IPS-18a (cell line): Measurements from ENCODE around the gene CALU.

Experiments used
- H3K27ac ChIP-seq: one replicate; pipeline ENCODE4 v1.5.1; 2013; ENCODE audit warnings: low read length
- H3K27me3 ChIP-seq: one replicate; pipeline ENCODE4 v1.6.1; 2013; ENCODE audit warnings: mild to moderate bottlenecking, low read length; ENCODE audit not compliant: control insufficient read depth, insufficient read depth
- H3K36me3 ChIP-seq: one replicate; pipeline ENCODE4 v1.6.1; 2013; ENCODE audit warnings: low read depth, low read length; ENCODE audit not compliant: control insufficient read depth
- H3K4me1 ChIP-seq: one replicate; pipeline ENCODE4 v1.6.1; 2013; ENCODE audit warnings: low read depth, low read length; ENCODE audit not compliant: control insufficient read depth
- H3K4me3 ChIP-seq: one replicate; pipeline ENCODE4 v1.5.1; 2013; ENCODE audit warnings: low read length
- H3K9ac ChIP-seq: one replicate; pipeline ENCODE4 v1.6.1; 2013; ENCODE audit warnings: mild to moderate bottlenecking, low read length, moderate library complexity
- H3K9me3 ChIP-seq: one replicate; pipeline ENCODE4 v1.6.1; 2013; ENCODE audit warnings: low read depth, low read length; ENCODE audit not compliant: control insufficient read depth

The CALU gene

GRCh38 chr7:128807191-128807590, 68.0 kb downstream of the CALU start:
- Histone ChIP-seq H3K36me3 (peaks cover 53% of the 10 kb centered on the region), H3K4me1 (peaks cover 4% of the 10 kb centered on the region), H3K4me3 (no peak overlapping the region), H3K27me3 (no peaks in the 10 kb centered on the region), H3K9ac (no peak overlapping the region), H3K27ac (no peak overlapping the region), H3K9me3 (no peaks in the 10 kb centered on the region)

- H3K27me3 ChIP-seq: no peaks in the 10 kb centered on the region
- H3K36me3 ChIP-seq: peaks cover 42% of the 10 kb centered on the region
- no peaks in the 10 kb centered on the region for H3K9me3 ChIP-seq
- H3K4me1 ChIP-seq: peaks cover 15% of the 10 kb centered on the region
- H3K4me3 ChIP-seq: no peak overlapping the region
- H3K27ac ChIP-seq: no peak overlapping the region
- no peak overlapping the region for H3K9ac ChIP-seq
These were observed 70.2 kb downstream of the CALU start for GRCh38 chr7:128809363-128809762.

GRCh38 chr7:128810473-128810872, 71.3 kb downstream of the CALU start:
- Histone ChIP-seq H3K9ac (no peak overlapping the region), H3K4me3 (no peak overlapping the region), H3K27me3 (no peaks in the 10 kb centered on the region), H3K36me3 (peaks cover 36% of the 10 kb centered on the region), H3K4me1 (peaks cover 15% of the 10 kb centered on the region), H3K27ac (no peak overlapping the region), H3K9me3 (no peaks in the 10 kb centered on the region)

GRCh38 chr7:128810997-128811396, 71.8 kb downstream of the CALU start:
- Histone ChIP-seq H3K4me3 (no peak overlapping the region), H3K4me1 (peaks cover 15% of the 10 kb centered on the region), H3K36me3 (peaks cover 31% of the 10 kb centered on the region), H3K9ac (no peak overlapping the region), H3K27ac (no peak overlapping the region), H3K9me3 (no peaks in the 10 kb centered on the region), H3K27me3 (no peaks in the 10 kb centered on the region)

- H3K9me3 ChIP-seq: no peaks in the 10 kb centered on the region
- peaks cover 15% of the 10 kb centered on the region for H3K4me1 ChIP-seq
- H3K36me3 ChIP-seq: peaks cover 24% of the 10 kb centered on the region
- no peak overlapping the region for H3K4me3 ChIP-seq
- no peak overlapping the region for H3K27ac ChIP-seq
- H3K9ac ChIP-seq: no peak overlapping the region
- no peaks in the 10 kb centered on the region for H3K27me3 ChIP-seq
These were observed 72.7 kb downstream of the CALU start for GRCh38 chr7:128811631-128812430.

- no peaks in the 10 kb centered on the region for H3K27me3 ChIP-seq
- H3K4me1 ChIP-seq: peaks cover 15% of the 10 kb centered on the region
- no peaks in the 10 kb centered on the region for H3K9me3 ChIP-seq
- H3K4me3 ChIP-seq: no peak overlapping the region
- no peak overlapping the region for H3K27ac ChIP-seq
- H3K36me3 ChIP-seq: peaks cover 18% of the 10 kb centered on the region
- H3K9ac ChIP-seq: no peak overlapping the region
These were observed 73.5 kb downstream of the CALU start for GRCh38 chr7:128812514-128813168.

- no peaks in the 10 kb centered on the region for H3K9me3 ChIP-seq
These were observed 75.3 kb downstream of the CALU start for GRCh38 chr7:128814499-128814898.

GRCh38 chr7:128815289-128815942, 76.3 kb downstream of the CALU start:
- Histone ChIP-seq H3K4me1 (peaks cover 15% of the 10 kb centered on the region), H3K9me3 (no peaks in the 10 kb centered on the region), H3K27ac (no peak overlapping the region), H3K27me3 (no peaks in the 10 kb centered on the region), H3K4me3 (no peak overlapping the region), H3K9ac (no peak overlapping the region), H3K36me3 (peaks cover 6% of the 10 kb centered on the region)

More at GRCh38 chr7:128814499-128814898, 75.3 kb downstream of the CALU start:
- H3K36me3 ChIP-seq: peaks cover 16% of the 10 kb centered on the region
- peaks cover 15% of the 10 kb centered on the region for H3K4me1 ChIP-seq
- no peaks in the 10 kb centered on the region for H3K27me3 ChIP-seq
- H3K4me3 ChIP-seq: no peak overlapping the region
- H3K9ac ChIP-seq: no peak overlapping the region
- no peak overlapping the region for H3K27ac ChIP-seq

GRCh38 chr7:128818694-128819093, 79.5 kb downstream of the CALU start:
- no peaks in the 10 kb centered on the region for H3K9me3 ChIP-seq
- H3K36me3 ChIP-seq: no peaks in the 10 kb centered on the region
- no peak overlapping the region for H3K4me3 ChIP-seq
- no peaks in the 10 kb centered on the region for H3K27me3 ChIP-seq
- H3K4me1 ChIP-seq: no peaks in the 10 kb centered on the region
- no peak overlapping the region for H3K9ac ChIP-seq
- no peak overlapping the region for H3K27ac ChIP-seq
